Neural cell (in vitro differentiated cells): Measurements from ENCODE around the gene KRTAP29-1.

ENCODE experiments used
- EZH2 ChIP-seq: fragments of 200-600, 300-800 bp; shearing (Covaris generic), sonication (generic); IDR thresholded peaks from 2 replicates; pipeline ENCODE4 v1.6.1; 2014; ENCODE audit warnings: antibody characterized with exemption, low read length, borderline replicate concordance, mild to moderate bottlenecking; ENCODE audit not compliant: insufficient read depth, poor library complexity, severe bottlenecking
- MXI1 ChIP-seq: fragments of 450-650 bp; conservative IDR thresholded peaks from 2 replicates; pipeline ENCODE4 v1.6.1; 2014; ENCODE audit warnings: antibody characterized with exemption, mild to moderate bottlenecking; ENCODE audit not compliant: poor library complexity, severe bottlenecking
- POLR2AphosphoS5 ChIP-seq: IDR thresholded peaks from 2 replicates; pipeline ENCODE4 v1.6.1; 2012
- SMC3 ChIP-seq: fragments of 450-650 bp; conservative IDR thresholded peaks from 2 replicates; pipeline ENCODE4 v1.6.1; 2014; ENCODE audit warnings: antibody characterized with exemption, mild to moderate bottlenecking, moderate library complexity; ENCODE audit not compliant: poor library complexity
- TAF1 ChIP-seq: IDR thresholded peaks from 2 replicates; pipeline ENCODE4 v1.6.1; 2012; ENCODE audit warnings: low read depth
- TF ChIP-seq, protein P1 (sequence below): fragments of 450-650 bp; IDR thresholded peaks from 2 replicates; pipeline ENCODE4 v1.5.1; 2014; ENCODE audit warnings: antibody characterized with exemption, mild to moderate bottlenecking, moderate library complexity; ENCODE audit not compliant: poor library complexity, severe bottlenecking
- TF ChIP-seq, protein P2 (sequence below): IDR thresholded peaks from 2 replicates; pipeline ENCODE4 v1.6.1; 2012; ENCODE audit warnings: borderline replicate concordance

DNA sequence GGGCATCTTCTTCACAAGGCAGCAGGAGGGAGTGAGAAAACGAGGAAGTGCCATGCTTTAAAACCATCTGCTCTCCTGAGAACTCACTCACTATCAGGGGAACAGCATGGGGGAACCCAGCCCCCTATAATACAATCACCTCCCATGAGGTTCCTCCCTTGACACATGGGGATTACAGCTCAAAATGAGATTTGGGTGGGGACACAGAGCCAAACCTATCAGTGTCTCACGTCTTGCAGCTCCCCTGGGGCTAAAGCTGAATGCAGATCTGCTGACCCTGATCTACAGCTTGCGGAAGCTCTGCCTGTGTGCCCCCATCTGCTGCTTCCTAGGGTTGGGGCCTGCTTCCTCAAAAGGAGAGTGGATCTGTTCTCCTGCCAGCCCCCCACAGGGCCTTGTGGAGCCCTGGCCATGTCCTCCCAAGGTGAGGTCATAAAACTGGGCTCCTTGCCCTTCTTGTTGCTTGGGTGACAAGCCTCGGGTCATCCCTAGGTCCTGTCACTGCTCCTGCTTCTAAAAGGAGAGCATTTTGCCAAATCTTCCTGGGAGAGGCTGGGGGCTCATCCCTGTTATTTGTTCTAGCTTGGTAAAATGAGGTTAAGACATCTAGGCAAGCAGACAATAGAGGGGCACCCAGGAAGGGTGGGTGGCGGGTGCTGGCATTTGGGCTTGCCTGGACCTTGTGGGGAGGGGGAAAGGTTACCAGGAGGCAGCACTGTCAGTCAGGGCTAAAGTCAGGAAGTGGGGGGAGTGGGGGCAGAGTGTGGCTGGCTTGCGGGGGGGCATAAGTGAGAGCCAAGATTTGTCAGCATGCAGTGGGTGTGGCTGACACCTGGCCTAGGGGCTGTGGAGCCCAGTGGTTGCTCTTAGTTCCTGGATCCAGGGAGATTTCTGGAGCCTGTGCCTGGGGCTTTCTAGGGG is 32.0 kb upstream of the KRTAP29-1 start:
- TF ChIP-seq, protein P1, sequence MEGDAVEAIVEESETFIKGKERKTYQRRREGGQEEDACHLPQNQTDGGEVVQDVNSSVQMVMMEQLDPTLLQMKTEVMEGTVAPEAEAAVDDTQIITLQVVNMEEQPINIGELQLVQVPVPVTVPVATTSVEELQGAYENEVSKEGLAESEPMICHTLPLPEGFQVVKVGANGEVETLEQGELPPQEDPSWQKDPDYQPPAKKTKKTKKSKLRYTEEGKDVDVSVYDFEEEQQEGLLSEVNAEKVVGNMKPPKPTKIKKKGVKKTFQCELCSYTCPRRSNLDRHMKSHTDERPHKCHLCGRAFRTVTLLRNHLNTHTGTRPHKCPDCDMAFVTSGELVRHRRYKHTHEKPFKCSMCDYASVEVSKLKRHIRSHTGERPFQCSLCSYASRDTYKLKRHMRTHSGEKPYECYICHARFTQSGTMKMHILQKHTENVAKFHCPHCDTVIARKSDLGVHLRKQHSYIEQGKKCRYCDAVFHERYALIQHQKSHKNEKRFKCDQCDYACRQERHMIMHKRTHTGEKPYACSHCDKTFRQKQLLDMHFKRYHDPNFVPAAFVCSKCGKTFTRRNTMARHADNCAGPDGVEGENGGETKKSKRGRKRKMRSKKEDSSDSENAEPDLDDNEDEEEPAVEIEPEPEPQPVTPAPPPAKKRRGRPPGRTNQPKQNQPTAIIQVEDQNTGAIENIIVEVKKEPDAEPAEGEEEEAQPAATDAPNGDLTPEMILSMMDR: no peak
- no peak for TF ChIP-seq SMC3
- TF ChIP-seq EZH2: no peak
- TF ChIP-seq, protein P2, sequence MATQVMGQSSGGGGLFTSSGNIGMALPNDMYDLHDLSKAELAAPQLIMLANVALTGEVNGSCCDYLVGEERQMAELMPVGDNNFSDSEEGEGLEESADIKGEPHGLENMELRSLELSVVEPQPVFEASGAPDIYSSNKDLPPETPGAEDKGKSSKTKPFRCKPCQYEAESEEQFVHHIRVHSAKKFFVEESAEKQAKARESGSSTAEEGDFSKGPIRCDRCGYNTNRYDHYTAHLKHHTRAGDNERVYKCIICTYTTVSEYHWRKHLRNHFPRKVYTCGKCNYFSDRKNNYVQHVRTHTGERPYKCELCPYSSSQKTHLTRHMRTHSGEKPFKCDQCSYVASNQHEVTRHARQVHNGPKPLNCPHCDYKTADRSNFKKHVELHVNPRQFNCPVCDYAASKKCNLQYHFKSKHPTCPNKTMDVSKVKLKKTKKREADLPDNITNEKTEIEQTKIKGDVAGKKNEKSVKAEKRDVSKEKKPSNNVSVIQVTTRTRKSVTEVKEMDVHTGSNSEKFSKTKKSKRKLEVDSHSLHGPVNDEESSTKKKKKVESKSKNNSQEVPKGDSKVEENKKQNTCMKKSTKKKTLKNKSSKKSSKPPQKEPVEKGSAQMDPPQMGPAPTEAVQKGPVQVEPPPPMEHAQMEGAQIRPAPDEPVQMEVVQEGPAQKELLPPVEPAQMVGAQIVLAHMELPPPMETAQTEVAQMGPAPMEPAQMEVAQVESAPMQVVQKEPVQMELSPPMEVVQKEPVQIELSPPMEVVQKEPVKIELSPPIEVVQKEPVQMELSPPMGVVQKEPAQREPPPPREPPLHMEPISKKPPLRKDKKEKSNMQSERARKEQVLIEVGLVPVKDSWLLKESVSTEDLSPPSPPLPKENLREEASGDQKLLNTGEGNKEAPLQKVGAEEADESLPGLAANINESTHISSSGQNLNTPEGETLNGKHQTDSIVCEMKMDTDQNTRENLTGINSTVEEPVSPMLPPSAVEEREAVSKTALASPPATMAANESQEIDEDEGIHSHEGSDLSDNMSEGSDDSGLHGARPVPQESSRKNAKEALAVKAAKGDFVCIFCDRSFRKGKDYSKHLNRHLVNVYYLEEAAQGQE: no peak
- no peak for TF ChIP-seq MXI1
- no peak for TF ChIP-seq TAF1
- TF ChIP-seq POLR2AphosphoS5: no peak
